KBM-7 (cell line): ENCODE results near the gene VWA1.

ENCODE experiments used
- DNase-seq: peaks from one replicate; pipeline ENCODE4 v3.0.0-alpha.2; 2015
- in situ Hi-C: fragments of 300-500 bp; cut with MboI; formaldehyde crosslinking; loops from 2 replicates; pipeline ENCODE4 v1.14.3; 2020; ENCODE audit warnings: low sequenced_read_pairs, low pct_unique_long_range_greater_than_20kb, mixed read lengths

The VWA1 gene

GRCh38 chr1:1435106-1435903 lies at the start of gene VWA1:
TSS of gene VWA1 (plus strand) at chr1:1435690. CDS start at chr1:1435749, 59 bp downstream.
- in situ Hi-C loops = no loop called here
- peak; percentile 65 for DNase-seq

- DNase-seq = no peak
- in situ Hi-C loops = no loop called here
These were observed 49.6 kb upstream of the VWA1 start for GRCh38 chr1:1385931-1386330.

- in situ Hi-C loops = no loop called here
- no peak for DNase-seq
These were observed 48.1 kb upstream of the VWA1 start for GRCh38 chr1:1387098-1388077.

- DNase-seq = no peak
- in situ Hi-C loops = no loop called here
These were observed 47.4 kb upstream of the VWA1 start for GRCh38 chr1:1388078-1388472.

GRCh38 chr1:1390675-1391074 lies 44.8 kb upstream of the VWA1 start:
- no peak for DNase-seq
- in situ Hi-C loops = no loop called here

- DNase-seq = no peak
- in situ Hi-C loops = no loop called here
These were observed 44.3 kb upstream of the VWA1 start for GRCh38 chr1:1391225-1391624.

- in situ Hi-C loops = no loop called here
- no peak for DNase-seq
These were observed 42.5 kb upstream of the VWA1 start for GRCh38 chr1:1393014-1393413.

- DNase-seq = no peak
- in situ Hi-C loops = no loop called here
These were observed 42.1 kb upstream of the VWA1 start for GRCh38 chr1:1393428-1393827.

GRCh38 chr1:1394116-1394515 lies 41.4 kb upstream of the VWA1 start:
- DNase-seq = no peak
- in situ Hi-C loops = no loop called here

GRCh38 chr1:1395166-1395565 lies 40.3 kb upstream of the VWA1 start:
- in situ Hi-C loops = no loop called here
- DNase-seq = no peak

- DNase-seq = peak; percentile 59
These were observed 37.5 kb upstream of the VWA1 start for GRCh38 chr1:1397839-1398523.

GRCh38 chr1:1398677-1399186 lies 36.8 kb upstream of the VWA1 start:
- in situ Hi-C loops = no loop called here
- no peak for DNase-seq

More at GRCh38 chr1:1397839-1398523, 37.5 kb upstream of the VWA1 start:
- in situ Hi-C loops = no loop called here

GRCh38 chr1:1399187-1399871 lies 36.2 kb upstream of the VWA1 start, which contains the start of gene CCNL2:
TSS of gene CCNL2 (minus strand) at chr1:1399335. CDS start at chr1:1399306, 29 bp downstream.
- DNase-seq = peak; percentile 99
- in situ Hi-C loops = no loop called here

GRCh38 chr1:1399872-1400575 lies 35.5 kb upstream of the VWA1 start:
- DNase-seq = peak; percentile 27
- in situ Hi-C loops = no loop called here

- in situ Hi-C loops = no loop called here
- no peak for DNase-seq
These were observed 34.7 kb upstream of the VWA1 start for GRCh38 chr1:1400576-1401456.

- DNase-seq = no peak
- in situ Hi-C loops = no loop called here
These were observed 34.0 kb upstream of the VWA1 start for GRCh38 chr1:1401457-1402010.
